Panc1 (cell line): ENCODE measurements around the gene RASD1.

ENCODE experiments used
- CTCF ChIP-seq: fragments of 450-650 bp; IDR thresholded peaks from 2 replicates; pipeline ENCODE4 v1.5.1; 2017; ENCODE audit warnings: mild to moderate bottlenecking
- POLR2AphosphoS5 ChIP-seq: IDR thresholded peaks from 2 replicates; pipeline ENCODE4 v1.6.1; 2012; ENCODE audit warnings: mild to moderate bottlenecking, low read depth, low read length, moderate library complexity

- TF ChIP-seq CTCF (no peak), POLR2AphosphoS5 (no peak)
Observed at GRCh38 chr17:17535957-17536356, 39.8 kb upstream of the RASD1 start.
